ENCODE data around the gene CCDC106.

DNA sequence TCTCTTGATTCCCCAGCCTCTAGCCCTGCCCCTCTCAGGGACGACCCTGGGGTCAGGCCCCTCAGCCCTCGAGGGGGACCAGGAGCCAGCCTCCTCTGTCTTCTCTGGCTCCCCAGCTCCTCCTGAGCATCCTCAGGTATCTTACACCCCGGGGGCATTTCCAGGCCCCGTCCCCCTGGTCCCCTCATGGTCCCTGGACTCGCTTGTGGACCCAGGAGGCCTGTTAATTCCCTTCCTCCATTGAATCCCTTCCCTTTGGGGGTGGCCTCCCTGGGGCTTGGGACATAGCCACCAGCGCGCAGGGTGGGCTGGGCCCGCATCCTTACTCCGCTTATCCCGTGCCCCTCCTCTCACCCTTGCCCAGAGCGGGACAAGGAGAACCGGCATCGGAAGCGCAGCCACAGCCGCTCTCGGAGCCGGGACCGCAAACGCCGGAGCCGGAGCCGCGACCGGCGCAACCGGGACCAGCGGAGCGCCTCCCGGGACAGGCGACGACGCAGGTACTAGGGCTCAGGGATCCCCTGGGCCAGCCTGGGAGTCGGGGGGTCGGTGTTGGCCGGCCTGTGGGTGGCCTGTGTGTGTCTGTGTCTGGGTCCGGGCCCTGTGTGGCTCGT, 10.9 kb downstream of the CCDC106 start:
- TF ChIP-seq, protein P1, sequence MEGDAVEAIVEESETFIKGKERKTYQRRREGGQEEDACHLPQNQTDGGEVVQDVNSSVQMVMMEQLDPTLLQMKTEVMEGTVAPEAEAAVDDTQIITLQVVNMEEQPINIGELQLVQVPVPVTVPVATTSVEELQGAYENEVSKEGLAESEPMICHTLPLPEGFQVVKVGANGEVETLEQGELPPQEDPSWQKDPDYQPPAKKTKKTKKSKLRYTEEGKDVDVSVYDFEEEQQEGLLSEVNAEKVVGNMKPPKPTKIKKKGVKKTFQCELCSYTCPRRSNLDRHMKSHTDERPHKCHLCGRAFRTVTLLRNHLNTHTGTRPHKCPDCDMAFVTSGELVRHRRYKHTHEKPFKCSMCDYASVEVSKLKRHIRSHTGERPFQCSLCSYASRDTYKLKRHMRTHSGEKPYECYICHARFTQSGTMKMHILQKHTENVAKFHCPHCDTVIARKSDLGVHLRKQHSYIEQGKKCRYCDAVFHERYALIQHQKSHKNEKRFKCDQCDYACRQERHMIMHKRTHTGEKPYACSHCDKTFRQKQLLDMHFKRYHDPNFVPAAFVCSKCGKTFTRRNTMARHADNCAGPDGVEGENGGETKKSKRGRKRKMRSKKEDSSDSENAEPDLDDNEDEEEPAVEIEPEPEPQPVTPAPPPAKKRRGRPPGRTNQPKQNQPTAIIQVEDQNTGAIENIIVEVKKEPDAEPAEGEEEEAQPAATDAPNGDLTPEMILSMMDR (optimal IDR thresholded peaks at IDR 0.05 in 1 of 3, IDR thresholded peaks at IDR 0.05 in 1 of 3, conservative IDR thresholded peaks at IDR 0.05 in 1 of 3; ENCODE audit: extremely low read depth in 1 of 3, insufficient read depth in 2 of 3, low read length in 3 of 3), result no peak
- TF ChIP-seq EZH2 (IDR thresholded peaks at IDR 0.05; ENCODE audit: low read length), result no peak

Measured in keratinocyte (primary cell).